HepG2 (cell line): ENCODE results near the gene RAB24. TPM values are rescaled to one million over a fixed set of nuclear protein-coding genes. Genes with fewer than 3 reads are reported as not detected.

Experiments
- ARID2 ChIP-seq: sonication (generic); formaldehyde crosslinking; IDR thresholded peaks from 2 replicates; pipeline ENCODE4 v1.8.1; 2022; ENCODE audit warnings: mild to moderate bottlenecking, missing genetic modification reagents, borderline replicate concordance
- ATF7 ChIP-seq, 2 experiments: fragments of 450-650 bp in 1 of 2; sonication (generic) in 1 of 2; formaldehyde crosslinking in 1 of 2; IDR thresholded peaks; 2 replicates each; pipeline versions ENCODE4 v1.4.0 to v1.6.1; 2016 to 2020; ENCODE audit warnings: antibody characterized with exemption in 1 of 2, mild to moderate bottlenecking in 1 of 2, missing genetic modification reagents in 1 of 2
- BHLHE40 ChIP-seq: IDR thresholded peaks from 2 replicates; pipeline ENCODE4 v1.6.1; 2011; ENCODE audit warnings: low read length, improper control_type of control experiment
- CHD4 ChIP-seq: fragments of 200-600 bp; sonication (generic); IDR thresholded peaks from 2 replicates; pipeline ENCODE4 v1.7.0; 2017; ENCODE audit warnings: mild to moderate bottlenecking, low read length, borderline replicate concordance
- CREM ChIP-seq, 2 experiments: sonication (generic) in 1 of 2; formaldehyde crosslinking in 1 of 2; IDR thresholded peaks; 2 replicates each; pipeline versions ENCODE4 v1.4.0 to v1.6.1; 2016 to 2020; ENCODE audit warnings: antibody characterized with exemption in 1 of 2, mild to moderate bottlenecking in 1 of 2, missing genetic modification reagents in 1 of 2
- DPF2 ChIP-seq: sonication (generic); formaldehyde crosslinking; IDR thresholded peaks from 2 replicates; pipeline ENCODE4 v1.4.0; 2020; ENCODE audit warnings: mild to moderate bottlenecking, low read depth, missing genetic modification reagents, borderline replicate concordance
- DR1 ChIP-seq: sonication (generic); formaldehyde crosslinking; IDR thresholded peaks from 2 replicates; pipeline ENCODE4 v1.8.0; 2021; ENCODE audit warnings: mild to moderate bottlenecking, missing genetic modification reagents, inconsistent platforms
- FLYWCH1 ChIP-seq: sonication (generic); formaldehyde crosslinking; IDR thresholded peaks from 2 replicates; pipeline ENCODE4 v1.8.1; 2023; ENCODE audit warnings: mild to moderate bottlenecking, missing genetic modification reagents
- HMG20B ChIP-seq: conservative IDR thresholded peaks from 2 replicates; pipeline ENCODE4 v1.6.1; 2016; ENCODE audit warnings: missing genetic modification reagents, missing compliant biosample characterization
- HNRNPLL ChIP-seq: fragments of 200-400 bp; formaldehyde crosslinking; IDR thresholded peaks from 2 replicates; pipeline ENCODE4 v1.6.1; 2017; ENCODE audit warnings: mild to moderate bottlenecking, low read depth, low read length; ENCODE audit not compliant: poor library complexity, severe bottlenecking
- KAT8 ChIP-seq: IDR thresholded peaks from 2 replicates; pipeline ENCODE4 v1.6.1; 2016; ENCODE audit warnings: missing genetic modification reagents, missing compliant biosample characterization
- LBX2 ChIP-seq: sonication (generic); formaldehyde crosslinking; IDR thresholded peaks from 2 replicates; pipeline ENCODE4 v1.5.0; 2020; ENCODE audit warnings: missing genetic modification reagents, mild to moderate bottlenecking, borderline replicate concordance
- MAZ ChIP-seq, 2 experiments: sonication (generic) in 1 of 2; formaldehyde crosslinking in 1 of 2; IDR thresholded peaks; 2 replicates each; pipeline versions ENCODE4 v1.5.0 to v1.6.1; 2012 to 2020; ENCODE audit warnings: low read depth in 2 of 2, mild to moderate bottlenecking in 2 of 2, borderline replicate concordance in 1 of 2, improper control_type of control experiment in 1 of 2, low read length in 1 of 2, missing genetic modification reagents in 1 of 2, moderate library complexity in 1 of 2
- NFE2L2 ChIP-seq: fragments of 150-350 bp; IDR thresholded peaks from 2 replicates; pipeline ENCODE4 v1.6.1; 2014; ENCODE audit warnings: low read length
- PAF1 ChIP-seq: IDR thresholded peaks from 2 replicates; pipeline ENCODE4 v1.6.1; 2016; ENCODE audit warnings: missing genetic modification reagents, missing compliant biosample characterization
- PAX8 ChIP-seq: sonication (generic); formaldehyde crosslinking; IDR thresholded peaks from 2 replicates; pipeline ENCODE4 v1.8.0; 2022; ENCODE audit warnings: mild to moderate bottlenecking, missing genetic modification reagents, borderline replicate concordance
- PHF21A ChIP-seq: sonication (generic); formaldehyde crosslinking; IDR thresholded peaks from 2 replicates; pipeline ENCODE4 v1.5.0; 2020; ENCODE audit warnings: mild to moderate bottlenecking, missing genetic modification reagents
- REL ChIP-seq: sonication (generic); formaldehyde crosslinking; conservative IDR thresholded peaks from 2 replicates; pipeline ENCODE4 v1.8.0; 2022; ENCODE audit warnings: mild to moderate bottlenecking, missing genetic modification reagents, moderate library complexity
- REPIN1 ChIP-seq: sonication (generic); formaldehyde crosslinking; IDR thresholded peaks from 2 replicates; pipeline ENCODE4 v1.8.0; 2022; ENCODE audit warnings: missing genetic modification reagents, low read depth, mild to moderate bottlenecking, borderline replicate concordance
- RXRB ChIP-seq: IDR thresholded peaks from 2 replicates; pipeline ENCODE4 v1.6.1; 2016; ENCODE audit warnings: borderline replicate concordance, missing genetic modification reagents, missing compliant biosample characterization
- SIX1 ChIP-seq: sonication (generic); formaldehyde crosslinking; IDR thresholded peaks from 2 replicates; pipeline ENCODE4 v1.4.0; 2020; ENCODE audit warnings: missing genetic modification reagents, borderline replicate concordance
- SNAPC5 ChIP-seq: sonication (generic); formaldehyde crosslinking; IDR thresholded peaks from 2 replicates; pipeline ENCODE4 v1.8.1; 2023; ENCODE audit warnings: mild to moderate bottlenecking, missing genetic modification reagents, borderline replicate concordance
- SUZ12 ChIP-seq: fragments of 150-350 bp; IDR thresholded peaks from 2 replicates; pipeline ENCODE4 v1.6.1; 2014; ENCODE audit warnings: low read depth, low read length
- TOPORS ChIP-seq: sonication (generic); formaldehyde crosslinking; IDR thresholded peaks from 2 replicates; pipeline ENCODE4 v1.8.0; 2023; ENCODE audit warnings: mild to moderate bottlenecking, missing genetic modification reagents
- ZBTB7A ChIP-seq: sonication (generic); formaldehyde crosslinking; IDR thresholded peaks from 2 replicates; pipeline ENCODE4 v1.8.0; 2022; ENCODE audit warnings: mild to moderate bottlenecking, missing genetic modification reagents
- ZFP36 ChIP-seq: fragments of 150-350 bp; IDR thresholded peaks from 2 replicates; pipeline ENCODE4 v1.6.1; 2018; ENCODE audit warnings: borderline replicate concordance, low read length, low read depth; ENCODE audit not compliant: partially characterized antibody
- ZFP37 ChIP-seq: sonication (generic); formaldehyde crosslinking; IDR thresholded peaks from 2 replicates; pipeline ENCODE4 v1.4.0; 2020; ENCODE audit warnings: missing genetic modification reagents, borderline replicate concordance
- ZNF207 ChIP-seq: fragments of 450-650 bp; IDR thresholded peaks from 2 replicates; pipeline ENCODE4 v1.6.1; 2016; ENCODE audit warnings: antibody characterized with exemption, borderline replicate concordance
- ZNF547 ChIP-seq: sonication (generic); formaldehyde crosslinking; IDR thresholded peaks from 2 replicates; pipeline ENCODE4 v1.5.1; 2020; ENCODE audit warnings: mild to moderate bottlenecking, missing genetic modification reagents
- ZNF747 ChIP-seq: sonication (generic); formaldehyde crosslinking; IDR thresholded peaks from 2 replicates; pipeline ENCODE4 v1.8.1; 2023; ENCODE audit warnings: missing genetic modification reagents, mild to moderate bottlenecking, borderline replicate concordance
- ZNF879 ChIP-seq: sonication (generic); formaldehyde crosslinking; IDR thresholded peaks from 2 replicates; pipeline ENCODE4 v1.8.1; 2023; ENCODE audit warnings: missing genetic modification reagents
- ZSCAN20 ChIP-seq: sonication (generic); formaldehyde crosslinking; IDR thresholded peaks from 2 replicates; pipeline ENCODE4 v1.4.0; 2020; ENCODE audit warnings: missing genetic modification reagents, mild to moderate bottlenecking, borderline replicate concordance
- ZZZ3 ChIP-seq: sonication (generic); formaldehyde crosslinking; IDR thresholded peaks from 2 replicates; pipeline ENCODE4 v1.4.0; 2020; ENCODE audit warnings: missing genetic modification reagents, mild to moderate bottlenecking, borderline replicate concordance
- polyA plus RNA-seq, 8 experiments: library from polyadenylated mRNA; depleted of rRNA in 3 of 8; stranded (reverse) in 7 of 8; unstranded in 1 of 8; fragments of >200 nt; fragmentation: Illumina TruSeq in 4 of 8; extraction: Trizol in 4 of 8; gene quantifications; 2 replicates each; pipeline versions ENCODE4 v1.2.1 to v1.2.3, GENCODE V29; 2011 to 2016; ENCODE audit warnings: low read depth in 4 of 8, missing spikeins in 1 of 8, mixed read lengths in 1 of 8; ENCODE audit not compliant: insufficient read depth in 1 of 8
- total RNA-seq, 5 experiments: library from RNA; depleted of rRNA; stranded (reverse); fragments of >200 nt; fragmentation: Illumina TruSeq; extraction: Trizol; gene quantifications; 2 replicates each; pipeline ENCODE4 v1.2.3, GENCODE V29; 2016; ENCODE audit warnings: low read depth in 1 of 5

The RAB24 gene
- total and polyA plus RNA-seq, 2 of the 13 experiments (the other 11 are each of a cell fraction or from before 2014, with no cell fraction given), result 22.9 to 63.7 TPM

GRCh38 chr5:177325868-177326381 is 22.4 kb upstream of the RAB24 start (continued):
- no peak for TF ChIP-seq ZFP36
- no peak for TF ChIP-seq ZNF879
- peak; percentile 24 for TF ChIP-seq RXRB (CRISPR knock-in tag)
- no peak for TF ChIP-seq SIX1 (CRISPR knock-in tag)
- no peak for TF ChIP-seq ZNF547
- no peak for TF ChIP-seq PAX8 (CRISPR knock-in tag)
- no peak for TF ChIP-seq MAZ (IDR thresholded peaks at IDR 0.05; ENCODE audit: borderline replicate concordance, low read depth, low read length)
- TF ChIP-seq MAZ (CRISPR knock-in tag; IDR thresholded peaks at IDR 0.05; ENCODE audit: low read depth), result no peak
- TF ChIP-seq CHD4, result no peak; the same call in 1 of the 2 replicates
- peak; percentile 26; the same call in 1 of the 2 replicates for TF ChIP-seq PHF21A (CRISPR knock-in tag)
- no peak for TF ChIP-seq HNRNPLL
- TF ChIP-seq LBX2 (CRISPR knock-in tag), result no peak
- no peak for TF ChIP-seq REL (CRISPR knock-in tag)
- TF ChIP-seq ATF7 (IDR thresholded peaks at IDR 0.05), result 0 out of 2 replicates have a peak, but pooled peaks have one; percentile 30
- no peak; the same call in 1 of the 2 replicates for TF ChIP-seq ATF7 (CRISPR knock-in tag; IDR thresholded peaks at IDR 0.05)
- no peak for TF ChIP-seq HMG20B
- 0 out of 2 replicates have a peak, but pooled peaks have one; percentile 51 for TF ChIP-seq DPF2
- no peak for TF ChIP-seq ZFP37
- TF ChIP-seq KAT8 (CRISPR knock-in tag), result 0 out of 2 replicates have a peak, but pooled peaks have one; percentile 17
- TF ChIP-seq ZNF747 (CRISPR knock-in tag), result no peak
- TF ChIP-seq CREM (IDR thresholded peaks at IDR 0.05), result peak; percentile 58; the same call in 1 of the 2 replicates
- no peak for TF ChIP-seq CREM (CRISPR knock-in tag; IDR thresholded peaks at IDR 0.05)
- TF ChIP-seq NFE2L2, result no peak
- TF ChIP-seq PAF1 (CRISPR knock-in tag), result no peak
- TF ChIP-seq ZNF207, result no peak
- TF ChIP-seq REPIN1 (CRISPR knock-in tag), result no peak
- no peak for TF ChIP-seq TOPORS (CRISPR knock-in tag)
- TF ChIP-seq ARID2, result no peak
- TF ChIP-seq BHLHE40, result no peak
- no peak for TF ChIP-seq ZSCAN20 (CRISPR knock-in tag)
- TF ChIP-seq FLYWCH1 (CRISPR knock-in tag), result no peak
- TF ChIP-seq SNAPC5 (CRISPR knock-in tag), result no peak
- no peak for TF ChIP-seq DR1 (CRISPR knock-in tag)
- no peak for TF ChIP-seq ZZZ3 (CRISPR knock-in tag)
- no peak for TF ChIP-seq ZBTB7A (CRISPR knock-in tag)
- TF ChIP-seq SUZ12, result no peak
